HG03045 (cell line): Measurements from ENCODE around the gene RAPH1.
A peak's percentile ranks its signal among the peaks of the same experiment; 100 is the strongest.
"Not testable (repeated sequence)": the region's sequence is repeated elsewhere in the genome, so short reads cannot be mapped to it uniquely, and the experiment has no call there.

Experiments
- ATAC-seq: cut with Tn5 transposase; IDR thresholded peaks from one replicate; pipeline ENCODE4 v1.9.1; 2021; ENCODE audit warnings: mild to moderate bottlenecking, moderate library complexity; ENCODE audit not compliant: unreplicated experiment

Gene RAPH1

GRCh38 chr2:203549406-203549805, 14.3 kb upstream of the RAPH1 start:
- no peak for ATAC-seq

GRCh38 chr2:203548887-203549286, 13.8 kb upstream of the RAPH1 start:
- no peak for ATAC-seq

DNA sequence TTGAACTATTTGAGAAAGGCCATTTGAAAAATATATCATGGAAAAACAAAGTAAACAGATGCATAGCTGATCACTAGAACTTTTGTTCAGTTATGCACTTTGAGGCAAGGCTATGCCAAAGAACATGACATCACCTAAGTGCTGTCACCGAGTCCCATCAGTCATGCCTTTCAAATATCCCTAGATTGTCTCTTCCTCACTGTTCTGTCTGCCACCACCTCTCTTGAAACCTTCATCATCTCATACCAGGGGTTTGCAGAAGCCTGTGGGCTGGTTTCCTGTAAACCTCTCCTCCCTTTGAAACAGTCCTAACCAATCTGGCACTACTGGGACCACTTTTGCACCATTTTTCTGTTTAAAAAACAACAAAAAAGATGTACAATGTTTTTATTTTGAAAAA, 12.3 kb upstream of the RAPH1 start:
- ATAC-seq, result no peak

GRCh38 chr2:203544402-203544801, 9.3 kb upstream of the RAPH1 start:
- no peak for ATAC-seq

DNA sequence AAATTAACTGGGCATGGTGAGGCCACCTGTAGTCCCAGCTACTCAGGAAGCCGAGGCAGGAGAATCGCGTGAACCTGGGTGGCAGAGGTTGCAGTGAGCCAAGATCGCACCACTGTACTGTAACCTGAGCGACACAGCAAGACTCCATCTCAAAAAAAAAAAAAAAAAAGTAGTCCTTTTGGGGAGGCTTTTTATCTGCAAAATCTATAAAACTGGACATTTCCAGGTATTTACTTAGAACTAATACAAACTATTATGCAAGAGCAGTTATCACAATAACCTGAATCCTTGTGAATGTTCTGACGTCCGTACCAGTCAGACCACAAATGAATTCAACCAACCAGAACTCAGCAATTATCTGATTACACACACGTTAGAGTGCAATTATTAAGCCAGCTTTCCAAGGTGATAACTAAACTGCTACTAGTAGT, 8.8 kb upstream of the RAPH1 start:
- no peak for ATAC-seq

DNA sequence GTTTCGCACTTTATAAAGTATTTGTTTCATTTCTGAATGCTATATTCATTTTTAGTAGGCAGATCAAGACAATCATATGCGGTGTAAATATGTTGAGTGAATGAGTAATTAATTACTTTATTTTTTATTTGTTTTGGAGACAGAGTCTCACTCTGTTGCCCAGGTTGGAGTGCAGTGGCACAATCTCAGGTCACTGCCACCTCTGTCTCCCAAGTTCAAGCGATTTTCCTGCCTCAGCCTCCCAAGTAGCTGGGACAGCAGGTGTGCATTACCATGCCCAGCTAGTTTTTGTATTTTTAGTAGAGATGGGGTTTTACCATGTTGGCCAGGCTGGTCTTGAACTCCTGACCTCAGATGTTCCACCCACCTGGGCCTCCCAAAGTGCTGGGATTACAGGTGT, 5.5 kb upstream of the RAPH1 start:
- not testable (repeated sequence) for ATAC-seq

DNA sequence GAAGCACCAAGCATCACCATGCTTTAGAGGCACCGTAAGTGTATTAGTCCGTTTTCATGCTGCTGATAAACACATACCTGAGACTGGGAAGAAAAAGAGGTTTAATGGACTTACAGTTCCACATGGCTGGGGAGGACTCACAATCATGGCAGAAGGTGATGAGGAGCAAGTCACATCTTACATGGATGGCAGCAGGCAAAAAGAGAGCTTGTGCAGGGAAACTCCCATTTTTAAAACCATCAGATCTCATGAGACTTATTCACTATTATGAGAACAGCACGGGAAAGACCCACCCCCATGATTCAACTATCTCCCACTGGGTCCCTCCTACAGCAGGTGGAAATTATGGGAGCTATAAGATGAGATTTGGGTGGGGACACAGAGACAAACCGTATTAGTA, 3.1 kb upstream of the RAPH1 start:
- ATAC-seq, result not testable (repeated sequence)

- not testable (repeated sequence) for ATAC-seq
Observed at GRCh38 chr2:203536586-203536951, 1.5 kb upstream of the RAPH1 start.

DNA sequence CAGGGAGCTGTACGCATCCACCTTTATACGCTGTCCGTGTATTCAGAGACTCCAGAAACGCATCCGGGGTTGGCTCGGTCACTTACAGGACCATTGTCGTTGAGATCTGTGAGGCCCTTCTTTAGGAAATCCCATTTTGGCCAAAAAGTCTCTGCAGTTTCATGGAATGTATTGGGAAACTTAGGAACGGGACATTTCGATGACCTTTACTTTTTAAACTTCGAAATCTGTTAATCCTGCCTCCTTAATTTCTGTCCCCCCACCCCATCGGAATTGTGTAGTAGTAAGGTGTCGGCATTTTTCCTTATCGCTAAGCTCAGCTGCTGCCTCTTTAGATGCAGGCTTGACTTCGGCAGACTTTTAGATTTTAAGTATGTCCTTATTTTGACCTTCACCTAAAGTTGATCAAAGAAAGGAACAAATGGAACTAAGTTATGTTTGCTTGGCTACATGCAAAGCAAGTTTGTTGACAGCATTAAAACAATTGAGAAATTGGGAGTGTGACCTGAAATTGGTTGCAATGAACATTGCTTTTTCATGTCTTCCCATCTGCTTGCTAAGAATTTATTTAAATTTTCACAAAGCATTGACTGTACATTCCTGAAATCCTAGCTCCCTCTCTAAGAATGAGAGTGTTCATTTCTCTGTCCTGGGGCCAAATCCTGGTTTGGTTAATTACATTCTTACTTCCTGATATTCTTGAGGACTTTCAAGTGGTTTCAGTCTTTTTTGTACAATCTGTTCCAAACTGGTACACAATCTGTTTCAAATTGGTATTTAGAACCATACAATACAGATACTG, 884 bp upstream of the RAPH1 start:
- ATAC-seq, result no peak

DNA sequence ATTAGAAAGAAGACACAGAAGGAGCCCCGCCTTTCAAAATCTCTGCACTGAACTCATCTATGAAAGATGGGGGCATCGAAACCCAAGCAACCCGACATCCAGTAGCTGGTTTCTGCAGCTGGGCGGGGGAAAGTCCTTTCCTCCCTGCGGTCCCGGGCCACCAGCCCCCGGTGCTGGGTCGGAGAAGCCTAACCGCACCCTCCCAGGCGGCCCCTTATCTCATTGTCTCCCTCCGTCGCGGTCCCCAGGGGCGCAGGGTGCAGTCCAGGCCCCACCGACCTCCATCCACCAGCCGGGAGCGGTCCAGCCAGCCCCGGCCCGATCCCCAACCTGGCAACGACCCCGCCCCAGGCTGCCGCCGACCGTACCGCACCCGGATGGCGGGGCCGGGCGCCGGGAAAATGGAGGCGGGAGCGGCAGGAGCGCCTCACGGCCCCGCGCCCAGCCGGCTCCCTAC, 452 bp downstream of the RAPH1 start:
- peak; percentile 36 for ATAC-seq

DNA sequence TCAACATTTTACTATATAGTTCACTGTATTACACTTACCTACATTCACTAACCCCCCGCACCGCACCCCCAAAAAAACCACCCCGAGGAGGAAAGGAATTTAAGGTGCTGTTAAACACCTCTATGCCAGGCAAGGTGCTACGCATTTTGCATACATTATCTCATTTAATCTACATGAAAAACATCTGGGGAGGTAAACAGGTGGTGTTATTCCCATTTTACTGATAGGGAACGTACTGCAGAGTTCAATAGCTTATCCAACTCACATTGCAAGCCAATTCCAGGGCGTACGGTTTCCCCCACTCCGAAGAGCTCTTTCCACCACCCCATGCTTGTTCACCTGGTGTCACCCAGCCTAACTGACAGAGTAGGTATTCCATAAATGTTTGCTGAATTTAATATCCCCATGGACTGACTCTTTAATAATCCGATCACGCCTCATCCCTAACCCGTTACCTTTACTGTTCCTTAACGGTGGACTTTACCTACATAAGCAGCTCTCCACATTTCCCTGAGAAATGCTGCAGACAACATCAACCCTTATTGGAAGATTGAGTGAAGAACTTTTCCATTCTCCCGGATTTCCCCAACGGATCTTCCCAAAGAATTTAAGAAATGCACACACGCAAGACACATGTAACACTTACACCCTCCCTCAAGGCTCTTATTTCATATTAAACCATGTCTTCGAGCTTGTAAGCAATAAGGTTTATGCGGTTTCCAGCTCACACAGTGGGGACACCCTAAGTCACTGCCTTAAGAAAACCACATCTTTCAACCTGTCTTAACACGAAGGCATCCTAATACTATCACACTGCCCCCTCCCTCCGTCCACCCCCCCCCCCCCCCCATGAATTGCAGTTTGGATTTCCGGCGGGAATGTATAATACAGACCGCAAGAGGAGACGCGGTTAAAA, 1.2 kb downstream of the RAPH1 start:
- ATAC-seq, result no peak

DNA sequence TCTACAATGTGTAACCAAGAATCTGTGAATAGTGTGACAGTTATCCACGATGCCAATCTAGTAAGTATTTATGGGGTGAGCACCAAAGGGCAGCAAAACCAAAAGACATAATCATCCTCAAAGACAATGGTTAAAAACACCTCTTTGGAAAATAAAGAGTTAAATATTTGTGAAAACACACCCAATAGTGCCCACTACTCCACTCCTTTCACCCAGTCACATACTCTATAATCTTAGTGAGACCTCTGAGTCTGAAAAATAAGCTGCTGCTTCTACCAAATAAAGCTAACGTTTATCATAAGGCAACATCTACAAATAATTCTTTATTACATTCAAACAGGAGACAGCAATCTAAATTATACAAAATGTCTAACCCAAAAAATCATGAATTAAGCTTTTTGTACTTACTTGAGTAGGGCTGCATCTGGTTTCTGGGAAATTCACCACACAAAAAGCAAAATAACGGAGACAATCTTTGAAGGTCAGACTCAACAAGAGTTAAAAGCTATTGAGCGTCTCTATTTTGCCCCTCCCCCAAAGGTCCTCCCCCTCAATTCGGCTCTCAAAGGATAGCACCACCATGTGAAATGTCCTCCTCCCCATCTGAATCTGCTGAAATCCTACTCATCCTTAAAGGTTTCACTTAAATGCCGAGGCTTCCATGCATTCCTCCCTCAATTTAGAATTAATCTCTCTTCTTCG, 2.0 kb downstream of the RAPH1 start:
- ATAC-seq, result no peak

DNA sequence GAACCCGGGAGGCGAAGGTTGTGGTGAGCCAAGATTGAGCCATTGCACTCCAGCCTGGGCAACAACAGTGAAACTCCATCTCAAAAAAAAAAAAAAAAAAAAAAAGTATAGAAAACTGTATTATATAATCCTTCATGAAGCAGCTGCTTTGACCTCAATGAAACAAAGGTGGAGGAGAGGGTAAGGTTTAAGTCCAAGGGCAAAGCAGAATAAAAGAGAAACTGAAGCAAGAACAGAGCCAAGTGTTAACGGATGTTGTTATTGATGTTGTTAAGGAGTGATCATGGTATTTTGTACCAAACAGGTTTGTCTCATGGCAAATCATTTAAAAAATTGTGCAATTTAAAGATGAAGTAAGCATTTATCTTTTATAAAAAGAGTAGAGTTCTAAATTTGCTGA, 7.4 kb downstream of the RAPH1 start:
- no peak for ATAC-seq

GRCh38 chr2:203513268-203513667, 21.8 kb downstream of the RAPH1 start:
- not testable (repeated sequence) for ATAC-seq

GRCh38 chr2:203510941-203511305, 24.2 kb downstream of the RAPH1 start:
- no peak for ATAC-seq

DNA sequence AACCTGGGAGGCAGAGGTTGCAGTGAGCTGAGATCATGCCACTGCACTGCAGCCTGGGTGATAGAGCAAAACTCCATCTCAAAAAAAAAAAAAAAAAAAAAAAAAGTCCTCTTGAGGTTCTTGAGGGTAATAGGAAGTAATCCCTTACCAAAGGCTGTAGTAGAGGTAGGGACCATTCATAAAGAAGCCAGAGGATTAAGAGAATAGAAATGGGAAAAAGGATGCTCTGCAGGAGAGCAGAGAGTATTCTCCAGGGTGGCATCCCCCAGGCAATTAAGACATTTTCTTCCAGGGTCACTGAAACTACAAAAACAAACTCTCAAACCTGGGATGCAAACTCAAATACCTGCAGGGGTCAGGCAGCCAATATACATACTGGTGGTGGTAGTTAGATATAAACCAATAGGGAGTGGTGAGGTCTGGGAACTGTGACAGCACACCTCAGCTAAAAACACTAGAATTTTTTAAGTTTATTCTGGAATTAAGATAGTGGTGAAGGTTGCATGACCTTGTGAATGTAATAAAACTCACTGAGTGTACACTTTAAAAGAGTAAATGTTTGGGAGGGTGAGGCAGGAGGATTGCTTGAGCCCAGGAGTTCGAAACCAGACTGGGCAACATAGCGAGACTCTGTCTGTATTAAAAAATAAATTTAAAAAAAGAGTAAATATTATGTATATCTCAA, 24.7 kb downstream of the RAPH1 start:
- ATAC-seq, result no peak

GRCh38 chr2:203503460-203503859, 31.6 kb downstream of the RAPH1 start:
- not testable (repeated sequence) for ATAC-seq

DNA sequence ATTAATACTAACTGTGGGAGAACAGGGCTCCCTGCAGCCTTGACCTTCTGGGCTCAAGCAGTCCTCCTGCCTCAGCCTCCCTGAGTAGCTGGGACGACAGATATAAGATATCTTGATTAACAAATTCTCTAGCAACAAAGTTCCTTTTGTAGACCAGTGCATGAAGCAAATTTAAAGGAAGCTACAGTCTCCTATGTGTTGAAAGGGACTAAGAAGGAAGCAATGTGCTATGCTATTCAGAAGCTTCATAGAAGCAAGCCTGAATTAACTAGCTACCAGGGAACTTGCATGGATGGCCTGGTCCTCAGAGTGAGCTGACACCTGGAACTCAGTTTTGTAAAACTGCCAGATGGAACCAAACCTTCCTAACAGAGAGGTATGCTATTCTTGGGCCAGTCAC, 33.2 kb downstream of the RAPH1 start:
- ATAC-seq, result no peak

DNA sequence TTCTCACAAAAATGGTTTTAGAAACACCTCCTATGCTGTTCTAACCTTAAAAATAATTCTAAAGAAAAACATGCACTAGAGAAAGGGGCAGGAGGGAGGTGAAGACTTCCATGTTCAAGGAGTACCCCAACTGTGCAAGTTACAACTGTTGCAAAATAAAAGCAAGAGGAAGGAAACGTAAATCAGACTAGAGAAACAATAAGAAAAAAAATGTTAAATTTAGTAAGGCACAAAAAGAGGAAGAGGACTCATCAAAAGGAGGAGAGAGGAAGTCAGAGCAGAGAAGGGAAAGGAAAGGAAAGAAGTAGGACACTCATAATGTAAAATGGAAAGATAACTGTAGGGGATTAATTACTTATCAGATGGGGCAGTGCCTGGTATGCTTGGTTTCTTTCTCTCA, 34.1 kb downstream of the RAPH1 start:
- ATAC-seq, result no peak

GRCh38 chr2:203500297-203500696, 34.8 kb downstream of the RAPH1 start:
- ATAC-seq, result no peak

DNA sequence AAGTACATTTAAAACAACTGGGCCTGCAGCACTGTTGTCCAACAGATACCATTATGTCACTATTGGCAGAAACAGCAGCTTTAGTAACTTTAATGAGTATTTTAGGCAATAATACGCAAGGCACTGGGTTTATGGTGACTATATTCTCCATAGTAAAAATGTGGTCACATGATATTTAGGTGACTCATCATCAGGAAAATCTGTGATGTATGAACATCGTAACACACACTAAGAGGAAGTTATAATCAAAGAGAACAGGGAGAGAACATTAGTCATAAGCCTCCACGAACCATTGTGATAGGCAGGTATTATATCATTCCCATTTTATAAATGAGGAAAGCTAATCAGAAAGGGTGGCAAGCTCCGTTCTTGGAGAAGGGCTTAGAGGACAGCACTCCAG, 36.9 kb downstream of the RAPH1 start:
- ATAC-seq, result no peak
